NCI-H2029 treated with DMSO at 0.1 percent for 48 hours (cell line): ENCODE measurements around the gene AP3B1.

Experiments
- DNase-seq: peaks from one replicate; lab custom pipeline; 2025; lab: John Stamatoyannopoulos, UW

Gene AP3B1

DNA sequence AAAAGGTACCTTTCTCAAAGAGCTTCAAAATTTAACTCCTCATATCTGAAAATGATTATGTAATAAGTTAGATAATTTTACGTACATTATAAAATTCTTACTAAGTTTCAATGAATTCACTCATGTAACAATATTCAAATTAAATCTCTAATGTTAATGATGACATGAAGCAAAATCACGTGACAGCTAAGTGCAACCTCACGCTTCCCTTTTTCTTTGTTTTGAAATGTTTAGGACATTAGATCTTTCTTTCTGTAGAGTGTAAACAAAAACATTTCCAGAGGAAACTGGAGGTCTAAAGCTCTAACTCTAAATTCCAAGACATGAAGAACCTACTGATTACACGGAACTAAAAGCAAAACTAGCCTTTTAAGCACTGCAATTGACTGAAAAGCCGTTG, 291.0 kb downstream of the AP3B1 start:
- no peak for DNase-seq

DNA sequence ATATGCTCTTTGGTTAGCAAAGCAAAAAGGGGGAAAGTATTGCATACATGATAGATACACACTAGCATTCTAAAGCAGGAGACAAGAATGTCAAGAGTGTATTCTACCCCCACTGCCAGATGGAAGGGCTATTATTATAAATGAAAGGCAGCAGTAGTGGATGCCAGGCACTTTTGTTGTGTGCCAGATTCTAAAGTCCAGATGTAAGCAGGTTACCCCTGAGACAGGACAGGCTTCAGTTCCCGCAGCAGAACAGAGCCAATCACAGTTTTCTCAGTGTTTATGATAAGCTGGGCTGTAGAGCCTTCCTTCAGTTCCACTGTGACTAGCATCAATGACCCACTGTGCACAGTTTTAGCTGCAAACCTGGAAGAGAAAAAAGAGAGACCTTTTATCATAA, 291.8 kb downstream of the AP3B1 start:
- no peak for DNase-seq

DNA sequence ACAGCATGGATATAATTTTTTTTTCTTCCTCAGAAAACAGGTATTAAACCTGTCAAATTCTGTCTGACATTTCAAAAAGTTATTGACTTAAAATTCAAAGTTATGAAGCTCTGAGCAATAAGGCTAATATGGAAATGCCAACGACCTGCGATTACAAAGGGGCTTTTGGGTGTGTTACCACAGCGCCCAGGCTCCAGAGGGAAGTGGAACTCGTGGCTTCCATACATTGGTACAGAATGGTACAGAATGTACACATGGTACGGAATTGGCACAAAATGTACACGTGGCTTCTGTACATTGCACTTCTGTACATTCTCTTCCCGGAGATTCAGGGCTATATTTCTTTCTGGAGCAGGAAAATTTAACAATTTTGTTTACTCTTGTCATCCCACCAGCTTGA, 293.3 kb downstream of the AP3B1 start:
- no peak for DNase-seq

DNA sequence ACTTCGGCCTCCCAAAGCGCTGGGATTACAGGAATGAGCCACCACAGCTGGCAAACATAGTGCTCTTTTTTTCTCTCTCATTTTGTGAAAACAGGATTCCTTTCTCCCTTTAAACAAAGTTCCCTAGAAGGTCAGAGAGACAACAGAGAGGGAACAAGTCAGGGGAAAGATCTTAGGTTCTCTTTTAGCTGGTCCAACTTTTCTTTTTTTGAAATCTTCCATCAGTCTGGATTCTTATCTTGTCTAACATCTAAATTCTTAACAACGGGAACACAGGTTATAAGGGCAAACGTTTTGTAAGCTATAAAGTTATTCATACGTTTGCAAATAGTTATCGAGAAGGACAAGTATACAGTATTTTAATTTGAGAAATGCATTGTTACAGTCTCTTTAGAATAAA, 294.3 kb downstream of the AP3B1 start:
- no peak for DNase-seq

DNA sequence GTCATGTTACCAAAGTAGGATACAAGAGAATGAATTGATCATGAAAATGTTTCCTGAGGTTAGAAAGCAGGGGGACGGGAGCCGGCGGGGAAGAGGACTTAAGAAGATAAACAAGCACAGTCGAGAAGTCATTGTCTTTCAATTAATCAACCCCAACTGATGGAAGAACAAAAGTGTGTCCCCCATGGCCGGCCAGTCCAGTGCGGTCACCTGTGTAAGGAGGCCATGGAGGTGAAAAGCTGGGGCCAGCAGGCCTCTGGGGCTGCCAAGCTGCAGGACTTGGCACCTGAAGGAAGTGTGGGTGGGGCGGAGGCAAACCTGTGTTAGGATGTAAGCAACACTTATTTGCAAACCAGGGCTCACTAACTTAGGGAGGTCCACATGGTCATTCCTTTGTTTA, 295.1 kb downstream of the AP3B1 start:
- no peak for DNase-seq

DNA sequence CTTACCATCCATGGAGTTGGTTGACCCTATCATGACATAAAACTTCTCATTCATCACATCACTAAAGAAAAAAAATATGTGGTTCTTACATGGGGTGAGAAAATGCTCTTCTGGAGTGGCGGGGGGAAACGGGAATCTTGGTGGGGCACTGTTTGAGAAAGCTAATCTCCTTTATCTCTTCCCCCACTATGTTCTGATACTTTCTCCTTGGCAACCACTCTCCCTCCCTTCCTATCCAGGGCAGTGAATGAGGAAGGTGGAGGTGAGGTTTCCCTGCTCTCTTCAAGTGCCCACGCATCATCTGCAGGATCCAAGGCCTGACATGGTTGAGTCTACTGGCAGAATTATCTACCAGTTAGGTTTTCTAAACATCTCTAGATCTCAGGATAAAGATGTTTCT, 297.6 kb downstream of the AP3B1 start:
- no peak for DNase-seq

DNA sequence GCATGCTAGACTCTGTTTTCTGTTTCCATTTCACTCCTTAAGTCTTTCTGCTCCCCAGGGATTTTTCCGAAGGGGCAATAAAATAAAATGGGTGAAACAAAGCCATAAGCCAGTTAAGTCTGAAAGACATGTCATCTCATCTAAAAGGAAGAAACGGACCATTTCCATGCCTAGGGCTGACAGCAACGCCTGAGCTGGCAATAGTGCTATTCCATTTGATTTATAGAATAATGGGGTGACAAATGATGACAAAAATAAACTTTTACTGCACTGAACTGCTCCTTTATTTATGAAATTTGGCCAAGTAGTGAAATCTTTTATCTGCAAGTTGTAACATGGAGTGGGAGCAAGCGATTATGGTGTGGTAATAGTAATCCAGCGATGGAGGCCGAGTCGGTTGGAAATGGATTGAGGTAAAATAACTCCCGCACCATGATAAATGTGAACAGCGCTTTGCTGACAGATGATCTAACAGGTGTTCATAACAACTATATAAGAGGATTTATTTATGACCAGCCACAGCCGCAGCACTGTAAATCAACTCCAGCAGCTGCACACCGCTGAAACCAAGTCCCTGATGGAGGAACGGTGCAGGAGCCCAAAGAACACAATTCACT, 298.6 kb downstream of the AP3B1 start:
- no peak for DNase-seq

DNA sequence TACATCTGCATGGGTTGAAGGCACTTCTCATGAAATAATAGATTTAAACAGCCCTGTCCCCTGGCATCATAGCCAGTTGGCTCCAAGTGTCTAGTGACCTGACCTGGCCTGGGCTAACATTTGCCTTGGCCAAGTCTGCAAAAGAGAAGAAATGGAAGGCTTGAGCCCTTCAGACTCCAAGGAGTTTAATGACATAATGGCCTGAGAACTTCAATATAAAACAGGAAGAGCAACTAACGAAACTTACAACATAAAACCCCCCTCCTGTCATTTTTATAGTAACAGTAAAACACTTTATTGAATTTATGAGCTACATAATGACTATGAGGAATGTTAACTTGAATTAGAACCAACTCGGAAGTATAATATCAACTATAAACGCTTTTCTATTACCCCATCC, 299.6 kb downstream of the AP3B1 start:
- DNase-seq = no peak

DNA sequence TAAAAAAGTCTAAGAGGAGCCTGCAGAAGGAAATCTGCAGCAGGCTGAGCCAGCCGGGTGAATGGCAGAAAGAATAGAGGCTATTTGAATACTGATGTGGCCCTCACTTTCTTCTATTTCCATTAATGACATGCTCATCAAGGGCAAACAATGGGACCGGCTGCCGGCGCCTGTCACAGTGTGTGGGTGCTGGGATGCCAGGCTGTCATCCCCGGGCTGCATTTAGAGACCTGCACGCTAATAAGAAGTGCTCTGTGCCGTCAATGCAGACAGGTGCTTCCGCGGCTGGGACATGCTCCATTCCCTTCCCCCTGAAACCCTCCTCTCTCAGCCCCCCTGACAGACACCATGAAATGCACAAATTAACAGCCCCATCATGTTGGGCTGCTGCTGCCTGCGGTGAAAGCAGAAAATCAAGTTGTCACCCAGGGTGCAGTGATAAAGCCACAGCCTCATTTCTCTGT, 300.6 kb downstream of the AP3B1 start:
- DNase-seq = no peak

DNA sequence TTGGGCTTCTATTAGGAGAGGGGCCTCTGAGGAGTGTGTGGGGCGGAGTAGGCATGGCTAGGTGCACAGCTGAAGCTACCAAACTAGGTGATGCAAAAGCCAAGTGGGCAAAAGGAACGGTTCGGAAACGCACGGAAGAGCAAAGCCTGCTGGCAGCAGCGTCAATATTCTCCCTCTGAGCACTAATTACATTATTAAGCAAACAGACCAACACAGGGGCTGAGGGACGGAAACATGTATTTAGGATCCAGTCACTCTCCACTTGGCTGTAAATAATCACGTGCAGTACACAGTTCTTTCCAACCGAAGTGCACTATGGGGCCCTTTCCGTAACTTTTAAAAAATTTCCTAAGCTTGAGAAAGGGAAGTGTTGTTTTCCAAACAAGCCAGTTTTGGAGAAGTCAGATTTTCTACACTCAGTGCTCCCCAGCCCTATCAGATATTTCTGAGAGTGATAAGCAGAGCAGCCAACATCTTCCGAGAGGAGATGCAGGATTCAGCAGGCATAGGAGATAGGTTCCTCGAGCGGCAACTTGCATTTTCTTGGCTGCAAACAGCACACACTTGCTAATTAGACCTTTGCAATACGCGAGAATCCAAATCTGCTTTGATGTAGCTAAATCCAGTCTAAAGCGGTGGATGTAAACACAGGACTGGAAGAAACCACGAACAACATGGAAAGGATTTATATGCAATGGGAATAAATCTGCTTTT, 301.2 kb downstream of the AP3B1 start:
- DNase-seq = no peak

DNA sequence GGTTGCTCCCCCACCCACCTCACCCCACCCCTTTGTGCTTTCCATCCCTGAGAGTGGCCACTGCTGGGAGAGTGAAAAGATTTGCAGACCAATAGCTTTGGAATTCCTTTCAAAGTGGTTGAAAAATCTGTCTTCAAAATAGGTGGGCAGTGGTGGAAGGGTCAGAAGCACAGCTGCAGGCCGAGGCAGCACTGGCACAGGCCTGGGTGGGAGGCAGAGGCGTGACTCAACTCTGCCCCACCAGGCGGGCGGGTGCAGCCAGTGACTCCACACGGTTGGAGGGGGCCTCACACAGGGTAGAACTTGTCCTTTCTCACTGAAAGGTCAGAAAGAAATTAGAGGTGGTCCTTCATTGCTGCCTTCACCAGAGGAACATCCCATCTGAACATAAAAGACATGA, 303.4 kb downstream of the AP3B1 start:
- no peak for DNase-seq

DNA sequence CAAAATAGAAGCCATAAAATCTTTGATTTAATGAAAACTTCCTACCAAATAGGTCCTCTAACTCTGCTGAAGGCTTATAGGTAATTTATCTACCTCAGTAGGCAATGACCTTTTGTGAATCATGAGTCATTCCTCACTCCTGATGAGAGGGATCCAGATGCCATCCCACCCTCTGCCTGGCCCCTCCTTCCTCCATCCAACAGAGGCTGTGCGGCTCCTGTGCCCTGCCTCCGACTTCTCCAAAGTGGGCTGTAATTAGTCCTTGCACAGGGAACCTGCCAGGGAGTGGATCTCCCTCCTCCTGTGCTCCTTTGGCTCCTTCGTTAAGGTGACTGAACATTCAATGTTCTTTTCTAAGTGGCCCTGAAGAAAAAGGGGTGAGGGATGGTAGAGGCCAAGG, 304.5 kb downstream of the AP3B1 start:
- DNase-seq = no peak

DNA sequence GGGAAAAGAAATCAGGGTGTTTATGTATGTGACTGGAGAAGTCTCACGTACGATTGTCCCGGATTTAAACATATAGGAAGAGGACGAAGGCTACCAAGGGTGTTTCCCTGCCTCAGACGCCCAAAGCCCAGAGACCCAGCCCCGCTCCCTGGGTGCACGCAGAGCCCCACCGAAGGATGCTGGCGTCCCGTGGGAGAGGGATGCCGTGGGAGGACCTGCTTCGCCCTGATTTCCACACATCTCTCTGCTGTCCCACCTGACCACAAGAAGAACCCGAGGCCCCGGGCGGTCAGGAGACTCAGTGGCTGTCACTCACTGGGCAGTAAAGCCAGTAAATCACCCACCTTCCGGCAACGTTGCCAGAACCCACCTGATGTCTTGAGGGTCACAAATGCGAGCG, 306.5 kb downstream of the AP3B1 start:
- no peak for DNase-seq

DNA sequence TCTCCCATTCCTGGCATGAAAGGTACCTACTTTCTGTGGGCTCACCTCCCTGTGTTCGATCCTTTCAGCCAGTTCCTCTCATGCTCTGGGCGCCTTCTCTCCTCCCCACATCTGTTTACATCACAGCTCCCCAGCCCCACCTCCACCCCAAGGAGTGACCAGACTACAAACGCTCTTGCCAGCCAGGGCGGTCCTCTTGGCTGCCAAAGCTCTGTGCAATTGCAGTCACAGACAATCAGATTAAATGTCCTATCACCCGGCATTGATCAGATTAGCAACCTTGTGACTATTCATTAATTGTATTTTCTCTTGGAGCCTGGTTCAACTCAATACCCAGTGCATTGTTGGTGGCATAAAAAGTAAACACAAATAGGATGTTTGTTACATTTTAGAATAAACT, 307.2 kb downstream of the AP3B1 start:
- DNase-seq = no peak

DNA sequence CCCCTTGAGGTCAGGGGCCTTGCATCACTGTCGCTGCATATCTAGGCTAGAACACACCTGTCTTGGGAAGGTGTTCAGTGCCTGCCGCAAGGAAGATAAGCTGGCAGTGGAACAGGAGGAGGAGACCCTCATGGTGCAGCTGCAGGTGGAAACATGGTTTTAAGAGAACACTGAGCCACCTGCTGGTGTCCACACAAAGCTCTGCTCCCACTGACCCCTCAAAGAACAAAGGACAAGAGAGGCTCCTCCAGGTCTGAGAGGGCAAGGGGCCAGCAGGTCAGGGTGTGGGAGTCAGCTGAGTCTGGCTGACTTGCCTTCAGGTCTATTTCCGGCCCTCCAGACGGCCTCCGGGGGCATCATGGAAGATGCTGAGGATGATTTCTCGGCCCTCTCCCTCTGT, 308.2 kb downstream of the AP3B1 start:
- DNase-seq = no peak

DNA sequence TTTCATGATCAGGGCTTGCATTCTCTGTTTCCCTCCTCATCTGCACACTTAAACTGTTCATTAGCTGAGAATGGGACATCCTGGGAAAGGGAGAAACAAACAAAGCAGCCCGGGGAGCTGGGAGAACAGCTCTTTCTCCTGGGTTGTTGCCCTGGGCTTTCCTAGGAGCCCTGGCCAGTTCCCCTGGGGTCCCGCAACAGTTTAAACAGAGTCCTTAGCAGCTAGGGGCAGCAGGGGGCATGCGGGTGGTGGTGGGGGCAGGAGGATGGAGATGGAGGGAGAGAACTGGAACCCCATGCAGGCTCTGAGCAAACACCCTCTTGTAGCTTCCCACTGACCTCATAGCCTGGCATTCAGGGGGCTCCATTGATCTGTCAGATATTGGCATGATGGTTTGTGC, 309.3 kb downstream of the AP3B1 start:
- no peak for DNase-seq

DNA sequence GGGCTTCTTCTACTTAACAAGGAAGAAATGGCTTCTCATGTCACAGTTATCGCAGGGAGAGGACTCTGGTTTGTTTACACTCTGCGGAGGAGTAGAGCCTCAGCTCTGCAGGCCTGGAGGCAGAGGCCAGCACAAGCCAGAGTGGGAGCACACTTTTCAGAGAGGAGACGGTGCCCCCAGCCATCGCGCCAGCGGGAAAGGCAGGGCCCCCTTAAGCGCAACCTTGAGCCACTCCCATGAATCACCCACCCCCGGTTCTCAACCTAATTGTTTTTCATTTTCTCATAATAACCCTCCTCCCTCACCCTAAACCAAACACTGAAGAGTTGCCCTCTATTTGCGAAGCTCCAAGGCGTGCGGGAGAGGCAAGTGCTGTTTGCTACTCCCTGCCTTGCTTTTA, 309.9 kb downstream of the AP3B1 start:
- DNase-seq = no peak

DNA sequence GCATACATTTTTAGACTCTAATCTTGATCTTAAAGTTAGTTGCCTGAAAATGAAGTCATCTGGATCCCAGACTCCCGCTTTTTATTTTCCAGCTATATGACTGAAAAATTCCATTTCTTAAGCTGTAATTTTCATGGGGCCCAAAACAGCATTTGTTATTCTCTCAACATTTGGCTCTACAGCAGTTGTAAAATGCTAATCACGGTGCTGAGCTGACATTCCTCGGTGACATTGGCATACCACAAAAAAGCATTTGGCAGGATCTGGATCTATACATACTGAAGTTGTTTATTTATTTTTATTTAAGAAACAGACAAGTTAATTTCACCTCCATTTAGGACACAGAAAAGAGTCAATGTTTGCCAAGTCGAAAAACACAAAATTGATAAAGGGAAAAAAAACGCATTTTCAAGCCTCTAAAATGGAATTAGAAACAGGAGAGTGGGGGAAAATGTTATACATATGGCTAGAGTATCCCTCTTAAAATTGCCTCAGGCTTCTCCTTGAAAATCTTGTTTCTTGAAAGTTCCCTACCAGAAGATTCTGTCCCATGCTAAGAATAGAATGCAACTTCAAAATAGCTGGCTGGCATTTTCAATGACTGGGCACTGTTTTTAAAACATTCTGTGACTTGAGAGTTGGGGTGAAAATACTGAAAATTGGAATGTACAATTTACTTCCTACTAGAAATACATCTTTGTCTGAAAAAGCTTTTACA, 310.9 kb downstream of the AP3B1 start:
- no peak for DNase-seq

DNA sequence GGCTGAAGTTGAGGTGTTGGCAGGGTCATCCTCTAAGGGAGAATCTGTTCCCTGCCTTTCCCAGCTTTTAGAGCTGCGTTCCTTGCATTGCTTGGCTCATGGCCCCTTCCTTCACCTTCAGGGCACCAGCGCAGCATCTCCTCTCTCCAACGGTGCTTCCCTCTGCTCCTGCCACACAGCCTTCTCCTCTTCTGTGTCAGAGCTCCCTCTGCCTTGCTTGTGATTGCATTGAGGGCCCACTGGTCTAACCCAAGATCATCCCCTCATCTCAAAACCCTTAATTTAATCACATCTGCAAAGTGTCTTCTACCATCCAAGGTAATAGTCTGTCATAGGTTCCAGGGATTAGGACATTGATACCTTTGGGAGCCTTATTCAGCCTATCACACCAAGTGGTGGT, 312.7 kb downstream of the AP3B1 start:
- no peak for DNase-seq

DNA sequence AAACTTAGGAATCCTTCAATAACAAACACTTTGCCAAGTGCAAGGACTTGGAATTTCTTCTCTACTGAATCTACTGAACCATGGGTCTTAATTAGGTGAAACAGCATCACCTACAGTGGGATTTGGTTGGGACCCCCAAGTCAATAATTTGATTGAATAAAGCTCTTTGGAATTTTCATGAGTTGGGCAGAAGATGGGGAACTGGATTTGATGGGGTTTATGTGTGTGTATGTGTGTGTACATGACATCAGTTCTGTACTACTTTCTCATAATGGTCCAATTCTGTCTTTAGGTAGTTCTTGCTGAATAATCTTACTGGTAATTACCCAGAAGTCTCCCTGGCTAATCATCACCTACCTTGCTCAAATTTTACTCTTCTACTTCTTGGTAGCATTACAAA, 319.9 kb downstream of the AP3B1 start:
- DNase-seq = no peak

DNA sequence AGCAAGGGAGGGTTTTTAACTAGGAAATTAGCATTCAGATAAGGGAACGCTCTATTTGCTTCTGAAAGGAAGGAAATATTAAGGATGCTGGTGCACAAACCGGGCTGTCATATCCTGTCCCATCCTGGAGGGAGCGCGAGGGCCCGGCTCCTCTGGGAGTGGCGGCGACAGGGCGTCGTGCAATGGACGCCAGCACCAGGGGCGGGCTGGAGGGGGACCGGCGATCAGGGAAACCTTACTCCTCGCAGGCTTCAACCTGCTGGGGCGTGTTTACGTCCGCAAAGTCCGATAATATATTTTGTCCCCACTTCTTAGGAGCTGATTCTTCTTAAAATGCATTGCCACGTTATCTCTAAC, 321.3 kb downstream of the AP3B1 start:
- no peak for DNase-seq

DNA sequence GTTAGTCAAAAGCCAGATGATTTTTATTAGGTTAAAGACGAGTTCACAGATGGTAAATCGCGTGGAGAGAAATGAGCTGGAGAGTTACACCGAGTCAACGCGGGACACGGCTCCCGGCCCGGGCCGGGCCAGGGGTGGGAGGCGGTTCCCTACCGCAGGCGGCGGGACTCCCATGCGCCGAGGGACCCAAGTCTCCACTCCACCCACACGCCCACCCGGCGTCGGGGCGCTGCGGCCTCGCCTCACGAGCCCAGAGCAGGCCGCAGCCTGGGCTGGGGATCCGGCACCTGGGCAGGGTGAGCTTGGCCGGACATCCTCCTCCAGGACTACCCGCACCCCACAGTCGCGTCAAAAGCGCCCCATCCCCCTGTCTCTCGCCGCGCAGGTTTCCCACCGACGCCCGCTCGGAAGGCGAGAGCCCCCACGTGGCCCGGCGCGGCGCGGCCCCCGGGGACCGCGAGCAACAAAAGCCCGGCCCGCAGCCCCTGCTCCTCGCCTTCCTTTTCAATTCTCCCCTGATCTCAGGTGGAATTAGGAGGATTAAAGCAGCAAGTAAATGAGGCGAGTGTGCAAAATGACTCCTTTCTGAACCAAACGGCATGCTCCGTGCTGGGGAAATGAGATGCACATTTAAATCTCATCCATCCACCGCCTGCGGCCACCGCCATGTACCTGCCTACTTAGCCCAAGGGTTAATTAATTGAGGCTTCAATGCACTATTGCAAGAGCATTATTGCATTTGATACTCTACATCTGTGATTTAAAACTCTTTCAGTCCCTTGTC, 321.8 kb downstream of the AP3B1 start:
- no peak for DNase-seq
